BJ (cell line): Measurements from ENCODE around the gene NCS1. TPM values are rescaled to one million over a fixed set of nuclear protein-coding genes. Genes with fewer than 3 reads are reported as not detected.

Source experiments
- CTCF ChIA-PET: fragments of 350-600 bp; formaldehyde crosslinking; extraction: SDS; loops from one replicate; lab custom pipeline; 2021; ENCODE audit warnings: antibody characterized with exemption, inconsistent platforms; lab: Yijun Ruan, JAX
- POLR2A ChIA-PET: fragments of 300-600 bp; sonication (Branson Sonifier 250); formaldehyde crosslinking; extraction: SDS; loops from one replicate; lab custom pipeline; 2021; ENCODE audit warnings: antibody characterized with exemption; lab: Charles Lee
- DNase-seq: peaks from one replicate; pipeline ENCODE4 v3.0.0-alpha.2; 2011; ENCODE audit warnings: low read depth
- H3K27me3 ChIP-seq: 2 replicates; pipeline ENCODE4 v1.6.0; 2011; ENCODE audit warnings: low read length; ENCODE audit not compliant: control insufficient read depth, insufficient read depth
- H3K36me3 ChIP-seq: 2 replicates; pipeline ENCODE4 v1.5.1; 2011; ENCODE audit warnings: low read length; ENCODE audit not compliant: control insufficient read depth, insufficient read depth
- H3K4me3 ChIP-seq: 2 replicates; pipeline ENCODE4 v1.5.1; 2011; ENCODE audit warnings: low read depth, mild to moderate bottlenecking, control low read depth, low read length
- CTCF ChIP-seq: IDR thresholded peaks from 2 replicates; pipeline ENCODE4 v1.5.1; 2011; ENCODE audit warnings: low read depth, mild to moderate bottlenecking, control low read depth, inconsistent platforms, low read length, moderate library complexity; ENCODE audit not compliant: insufficient read depth
- polyA plus RNA-seq: library from polyadenylated mRNA; depleted of rRNA; stranded (reverse); fragments of >200 nt; gene quantifications from 2 replicates; pipeline ENCODE4 v1.2.3, GENCODE V29; 2011

The NCS1 gene
- polyA plus RNA-seq, 1 experiment = 67.7 TPM

- no peaks in the 10 kb centered on the region; the same call in 1 of the 2 replicates for H3K27me3 ChIP-seq
- DNase-seq = no peak
- ChIA-PET CTCF (interaction anchor here (0.6 to 4.1 kb wide), 19 partner anchors 10 to 204 kb away, joined by 3 to 37 read pairs (median 3); no protein-coding TSS in a partner anchor), POLR2A (no interaction called here)
- H3K36me3 ChIP-seq = no peaks in the 10 kb centered on the region
- no peak overlapping the region for H3K4me3 ChIP-seq
- no peak for TF ChIP-seq CTCF
These were observed 71.6 kb downstream of the NCS1 start for GRCh38 chr9:130243882-130244170.

GRCh38 chr9:130244548-130245165, 72.5 kb downstream of the NCS1 start:
- Histone ChIP-seq H3K36me3 (no peaks in the 10 kb centered on the region), H3K4me3 (no peak overlapping the region), H3K27me3 (no peaks in the 10 kb centered on the region; the same call in 1 of the 2 replicates)
- ChIA-PET POLR2A (no interaction called here), CTCF (interaction anchor here (0.6 to 4.1 kb wide), 9 partner anchors 9 to 146 kb away, joined by 3 to 37 read pairs (median 4); no protein-coding TSS in a partner anchor)
- no peak for TF ChIP-seq CTCF
- DNase-seq = no peak

- ChIA-PET CTCF (interaction anchor here (0.6 to 1.7 kb wide), 5 partner anchors 10 to 456 kb away, joined by 3 to 4 read pairs (median 4); no protein-coding TSS in a partner anchor), POLR2A (no interaction called here)
- no peak for TF ChIP-seq CTCF
- no peak for DNase-seq
- H3K36me3 ChIP-seq = no peaks in the 10 kb centered on the region
- H3K4me3 ChIP-seq = no peak overlapping the region
- H3K27me3 ChIP-seq = no peaks in the 10 kb centered on the region; the same call in 1 of the 2 replicates
These were observed 73.3 kb downstream of the NCS1 start for GRCh38 chr9:130245474-130245873.

- Histone ChIP-seq H3K4me3 (no peak overlapping the region), H3K36me3 (no peaks in the 10 kb centered on the region), H3K27me3 (no peaks in the 10 kb centered on the region; the same call in 1 of the 2 replicates)
- no peak for TF ChIP-seq CTCF
- POLR2A ChIA-PET = no interaction called here
- CTCF ChIA-PET = interaction anchor here (0.6 to 1.5 kb wide), 6 partner anchors 9 to 455 kb away, joined by 3 to 4 read pairs (median 4); no protein-coding TSS in a partner anchor
- DNase-seq = no peak
These were observed 73.9 kb downstream of the NCS1 start for GRCh38 chr9:130246126-130246525.

- ChIA-PET CTCF (interaction anchor here (1.3 to 5.7 kb wide), 5 partner anchors 8 to 429 kb away, joined by 3 to 37 read pairs (median 3); no protein-coding TSS in a partner anchor), POLR2A (no interaction called here)
- no peak for DNase-seq
These were observed 82.8 kb downstream of the NCS1 start for GRCh38 chr9:130254747-130255630.

More at GRCh38 chr9:130254747-130255630, 82.8 kb downstream of the NCS1 start:
- Histone ChIP-seq H3K27me3 (peaks cover 6% of the 10 kb centered on the region), H3K4me3 (no peak overlapping the region), H3K36me3 (no peaks in the 10 kb centered on the region)
- no peak for TF ChIP-seq CTCF
